ENCODE results near the gene EPHA7. TPM values are rescaled to one million over a fixed set of nuclear protein-coding genes. Genes with fewer than 3 reads are reported as not detected.

The EPHA7 gene
- total RNA-seq, 2 experiments from 2014 or later = not detected

- DNase-seq (peak; percentile 2), ATAC-seq (no peak)
- intact Hi-C loops (cut with micrococcal nuclease) = no loop called here
- peak overlapping the region; percentile 69 for H3K4me3 Mint-ChIP-seq
- peaks cover 2% of the 10 kb centered on the region for H3K36me3 Mint-ChIP-seq (ENCODE audit: low read depth)
- H3K4me1 Mint-ChIP-seq (ENCODE audit: low read depth) = peaks cover 16% of the 10 kb centered on the region
- no peak overlapping the region for H3K27ac Mint-ChIP-seq
- POLR2A ChIA-PET = no interaction called here
- no peak for TF ChIP-seq CTCF (IDR thresholded peaks at IDR 0.05)
- H3K9me3 Mint-ChIP-seq = no peaks in the 10 kb centered on the region
- CTCF ChIA-PET = no interaction called here
- H3K27me3 Mint-ChIP-seq = peaks cover 47% of the 10 kb centered on the region
Measured at GRCh38 chr6:93418408-93419303, 703 bp downstream of the EPHA7 start.

DNA sequence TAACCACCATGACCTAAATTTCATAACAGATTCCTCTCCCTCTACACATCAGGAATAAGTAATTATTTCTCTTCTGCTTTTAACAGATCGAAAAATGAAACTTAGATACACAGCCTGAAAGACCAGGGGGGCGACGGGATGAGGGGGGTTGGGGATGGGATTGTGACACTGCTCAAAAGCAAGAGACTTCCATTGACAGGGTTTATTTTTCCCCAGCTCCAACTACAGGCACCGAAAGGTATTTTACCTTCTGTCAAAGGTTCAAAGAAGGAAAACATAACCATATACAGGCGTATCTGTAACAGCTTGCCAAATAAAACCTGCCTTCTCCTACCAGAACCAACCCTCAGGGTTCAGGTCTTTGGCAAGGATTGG, 1.3 kb downstream of the EPHA7 start:
- peaks cover 16% of the 10 kb centered on the region for H3K4me1 Mint-ChIP-seq (ENCODE audit: low read depth)
- intact Hi-C loops (cut with micrococcal nuclease) = no loop called here
- TF ChIP-seq CTCF (IDR thresholded peaks at IDR 0.05) = no peak
- no peak overlapping the region for H3K4me3 Mint-ChIP-seq
- no peaks in the 10 kb centered on the region for H3K9me3 Mint-ChIP-seq
- H3K27me3 Mint-ChIP-seq = peaks cover 47% of the 10 kb centered on the region
- no peak for DNase-seq
- no peak for ATAC-seq
- ChIA-PET POLR2A (no interaction called here), CTCF (no interaction called here)
- H3K36me3 Mint-ChIP-seq (ENCODE audit: low read depth) = peaks cover 2% of the 10 kb centered on the region
- H3K27ac Mint-ChIP-seq = no peak overlapping the region

GRCh38 chr6:93417421-93418013, 1.8 kb downstream of the EPHA7 start:
- POLR2A ChIA-PET = interaction anchor here (0.5 kb wide), 1 partner anchor 986 kb away, joined by 3 read pairs; no protein-coding TSS in a partner anchor
- DNase-seq (no peak), ATAC-seq (no peak)
- Mint-ChIP-seq H3K36me3 (ENCODE audit: low read depth) (peaks cover 2% of the 10 kb centered on the region), H3K4me1 (ENCODE audit: low read depth) (peaks cover 16% of the 10 kb centered on the region), H3K4me3 (no peak overlapping the region), H3K27ac (no peak overlapping the region), H3K9me3 (no peaks in the 10 kb centered on the region), H3K27me3 (peaks cover 46% of the 10 kb centered on the region)
- intact Hi-C loops (cut with micrococcal nuclease) = no loop called here
- TF ChIP-seq CTCF (IDR thresholded peaks at IDR 0.05) = no peak
- CTCF ChIA-PET = no interaction called here

GRCh38 chr6:93416571-93417420, 2.6 kb downstream of the EPHA7 start:
- intact Hi-C loops (cut with micrococcal nuclease) = no loop called here
- ATAC-seq (no peak), DNase-seq (peak; percentile 1)
- POLR2A ChIA-PET = interaction anchor here (0.5 kb wide), 1 partner anchor 987 kb away, joined by 3 read pairs; no protein-coding TSS in a partner anchor
- no peak overlapping the region for H3K27ac Mint-ChIP-seq
- TF ChIP-seq CTCF (IDR thresholded peaks at IDR 0.05) = no peak
- H3K27me3 Mint-ChIP-seq = peaks cover 42% of the 10 kb centered on the region
- peaks cover 16% of the 10 kb centered on the region for H3K4me1 Mint-ChIP-seq (ENCODE audit: low read depth)
- peaks cover 2% of the 10 kb centered on the region for H3K36me3 Mint-ChIP-seq (ENCODE audit: low read depth)
- no peak overlapping the region for H3K4me3 Mint-ChIP-seq
- no peaks in the 10 kb centered on the region for H3K9me3 Mint-ChIP-seq
- CTCF ChIA-PET = no interaction called here
